Common myeloid progenitor, CD34-positive (primary cell): ENCODE results near the gene CASK.
A peak's percentile ranks its signal among the peaks of the same experiment; 100 is the strongest.

Experiments used
- CTCF ChIA-PET: fragments of 350-600 bp; sonication (Branson Sonifier 250); formaldehyde crosslinking; loops from one replicate; lab custom pipeline; 2021; ENCODE audit warnings: antibody characterized with exemption; lab: Charles Lee
- POLR2A ChIA-PET: fragments of 350-600 bp; sonication (Branson Sonifier 250); formaldehyde crosslinking; loops from one replicate; lab custom pipeline; 2021; ENCODE audit warnings: antibody characterized with exemption; lab: Charles Lee
- DNase-seq, 3 donors: peaks; one replicate each; pipeline versions ENCODE4 v3.0.0 to v3.0.0-alpha.2; 2013
- H3K27ac ChIP-seq, 2 experiments: 1 replicate in 1 of 2; 2 replicates in 1 of 2; pipeline ENCODE4 v1.7.0; 2013; ENCODE audit warnings: inconsistent platforms in 2 of 2, low read length in 2 of 2, mild to moderate bottlenecking in 2 of 2, low read depth in 1 of 2, moderate library complexity in 1 of 2; ENCODE audit not compliant: severe bottlenecking in 2 of 2, insufficient read depth in 1 of 2, poor library complexity in 1 of 2
- H3K27me3 ChIP-seq, 5 experiments: replicated peaks in 2 of 5; 1 replicate in 3 of 5; 2 replicates in 2 of 5; pipeline versions ENCODE4 v1.6.1 to v1.7.0; 2013; ENCODE audit warnings: low read length in 4 of 5, mild to moderate bottlenecking in 2 of 5, moderate library complexity in 2 of 5, inconsistent platforms in 1 of 5; ENCODE audit not compliant: insufficient read depth in 5 of 5, control insufficient read depth in 4 of 5
- H3K36me3 ChIP-seq, 4 experiments: 1 replicate in 2 of 4; 2 replicates in 2 of 4; pipeline versions ENCODE4 v1.6.1 to v1.7.0; 2013; ENCODE audit warnings: low read length in 3 of 4, control low read depth in 1 of 4, mild to moderate bottlenecking in 1 of 4; ENCODE audit not compliant: control insufficient read depth in 4 of 4, insufficient read depth in 4 of 4
- H3K4me1 ChIP-seq, 4 experiments: 1 replicate in 3 of 4; 2 replicates in 1 of 4; pipeline versions ENCODE4 v1.6.1 to v1.7.1; 2013; ENCODE audit warnings: low read length in 3 of 4, mild to moderate bottlenecking in 3 of 4, control low read depth in 1 of 4, inconsistent platforms in 1 of 4, moderate library complexity in 1 of 4; ENCODE audit not compliant: control insufficient read depth in 4 of 4, insufficient read depth in 4 of 4; ENCODE audit errors: control extremely low read depth in 1 of 4
- H3K4me3 ChIP-seq, 7 experiments: 1 replicate in 4 of 7; 2 replicates in 3 of 7; pipeline versions ENCODE4 v1.5.1 to v1.7.0; 2013; ENCODE audit warnings: mild to moderate bottlenecking in 7 of 7, low read length in 6 of 7, moderate library complexity in 6 of 7, inconsistent platforms in 2 of 7, low read depth in 2 of 7, control low read depth in 1 of 7; ENCODE audit not compliant: insufficient read depth in 4 of 7, control insufficient read depth in 1 of 7; ENCODE audit errors: extremely low read depth in 1 of 7
- H3K9me3 ChIP-seq, 5 experiments: 1 replicate in 4 of 5; 2 replicates in 1 of 5; pipeline versions ENCODE4 v1.6.1 to v1.7.1; 2013; ENCODE audit warnings: low read length in 4 of 5, mild to moderate bottlenecking in 2 of 5, inconsistent platforms in 1 of 5, low read depth in 1 of 5, moderate library complexity in 1 of 5; ENCODE audit not compliant: control insufficient read depth in 4 of 5, insufficient read depth in 2 of 5; ENCODE audit errors: control extremely low read depth in 1 of 5
- WGBS: methylation state at CpG from one replicate; pipeline ENCODE4 v1.1.5; 2013; ENCODE audit not compliant: insufficient coverage; 5-methylcytosine and 5-hydroxymethylcytosine counted together

CASK gene

DNA sequence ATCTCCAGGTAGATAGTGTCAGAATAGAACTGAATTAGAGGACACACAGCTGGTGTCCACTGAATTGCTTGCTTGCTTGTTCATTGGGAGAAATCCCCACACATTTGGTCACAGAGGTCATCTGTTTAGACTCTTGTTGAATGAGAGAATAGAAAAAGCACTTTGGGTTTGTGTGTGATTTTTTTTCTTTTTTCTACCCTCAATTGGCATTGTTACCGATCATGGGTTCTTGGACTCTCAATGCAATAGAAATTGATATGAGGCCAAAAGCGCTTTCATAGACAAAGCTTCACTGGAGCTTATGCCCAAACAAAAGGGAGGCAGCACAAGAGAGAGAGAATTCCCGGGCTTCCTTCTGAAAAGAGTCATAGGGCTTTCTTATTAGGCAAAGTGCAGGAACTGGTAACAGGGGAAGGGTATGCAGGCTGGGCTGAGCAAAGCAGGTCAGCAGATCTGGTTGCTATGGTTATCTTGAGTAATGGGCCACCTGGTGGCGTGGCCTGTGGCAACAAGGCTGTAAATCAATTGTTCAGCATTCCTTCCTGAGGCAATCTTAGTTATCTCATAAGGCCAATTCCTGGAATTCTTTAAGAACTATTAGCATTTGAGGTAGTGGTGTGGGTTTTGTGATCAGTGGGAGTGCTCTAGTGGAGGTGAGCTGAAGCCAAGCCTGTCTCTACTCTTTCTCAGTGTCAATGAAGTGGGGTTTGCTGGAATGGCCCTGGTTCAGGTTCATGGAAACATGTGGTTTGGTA is 204.7 kb downstream of the CASK start:
- no peak for DNase-seq
- peaks cover 0 to 4% (median 0%) of the 10 kb centered on the region in 5 experiments for H3K27me3 ChIP-seq
- H3K27ac ChIP-seq, result no peak overlapping the region
- no peaks in the 10 kb centered on the region for H3K36me3 ChIP-seq
- peaks cover 0 to 19% (median 12%) of the 10 kb centered on the region in 5 experiments for H3K9me3 ChIP-seq
- ChIA-PET CTCF (no interaction called here), POLR2A (no interaction called here)
- H3K4me1 ChIP-seq, result peaks cover 0 to 12% (median 5%) of the 10 kb centered on the region in 4 experiments
- no peak overlapping the region for H3K4me3 ChIP-seq
- WGBS, result 88% methylated on average over 4 of the region's 4 CpGs

DNA sequence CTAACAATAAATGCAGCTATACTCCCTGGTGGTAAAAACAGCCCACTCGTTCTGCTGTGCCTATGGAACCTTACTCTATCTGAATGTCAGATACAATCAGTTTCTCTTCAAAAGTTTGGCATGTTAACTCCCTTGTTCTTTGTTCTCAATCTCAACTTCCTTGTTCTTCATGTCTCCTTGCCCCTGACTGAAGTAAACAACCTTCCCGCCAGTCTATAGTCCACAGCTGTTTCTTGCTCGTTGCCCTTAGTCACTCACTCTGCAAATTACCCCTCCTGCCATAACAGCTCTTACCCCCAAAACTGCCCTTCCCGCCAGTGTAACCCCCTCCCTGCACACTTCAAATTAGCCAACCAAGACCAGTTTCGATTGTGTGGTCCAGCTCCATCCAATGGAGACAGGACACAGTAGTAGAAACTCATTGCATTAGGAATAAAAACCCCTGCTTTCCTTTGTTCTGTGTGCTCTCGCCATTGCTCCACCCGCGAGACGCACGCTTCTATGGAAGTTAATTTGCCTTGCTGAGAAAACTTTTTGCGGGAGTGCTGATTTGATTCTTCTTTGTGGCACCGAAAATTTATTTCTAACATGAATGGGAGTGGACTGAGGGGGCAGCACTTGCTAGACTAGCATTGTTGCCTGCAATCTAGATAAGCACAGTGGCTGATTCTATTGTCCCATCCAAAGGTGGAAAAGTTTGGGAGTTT is 206.4 kb downstream of the CASK start:
- Histone ChIP-seq H3K27ac (no peak overlapping the region), H3K9me3 (peaks cover 0 to 19% (median 12%) of the 10 kb centered on the region in 5 experiments), H3K4me3 (no peak overlapping the region), H3K27me3 (peaks cover 0 to 5% (median 0%) of the 10 kb centered on the region in 5 experiments), H3K36me3 (no peaks in the 10 kb centered on the region), H3K4me1 (peaks cover 0 to 8% (median 4%) of the 10 kb centered on the region in 4 experiments)
- ChIA-PET CTCF (interaction anchor here (1.2 kb wide), 1 partner anchor 11 kb away, joined by 3 read pairs; no protein-coding TSS in a partner anchor), POLR2A (no interaction called here)
- WGBS, result 85% methylated on average over 12 of the region's 12 CpGs
- peak in 1 of 3 donors; percentile 24 for DNase-seq

DNA sequence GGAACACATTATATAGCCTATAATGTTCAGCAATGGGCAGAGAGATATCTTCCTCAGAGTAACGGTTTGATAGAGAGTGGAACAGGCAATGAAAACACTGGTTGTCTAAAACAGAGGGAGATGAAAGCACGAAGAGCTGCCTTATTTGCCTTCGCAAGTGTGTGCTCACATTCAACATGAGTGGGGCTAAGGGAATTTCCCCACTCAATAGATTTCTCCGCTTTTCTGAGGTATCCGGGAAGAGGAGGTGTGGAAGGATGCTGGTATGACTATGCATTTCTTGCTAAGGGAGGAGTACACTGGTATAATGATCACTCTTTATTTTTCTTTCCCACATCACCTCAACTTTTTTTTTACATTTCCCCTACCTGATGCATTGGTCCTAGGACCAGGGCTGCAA is 207.1 kb downstream of the CASK start:
- H3K4me3 ChIP-seq, result no peak overlapping the region
- H3K27ac ChIP-seq, result no peak overlapping the region
- no peaks in the 10 kb centered on the region for H3K36me3 ChIP-seq
- peaks cover 0 to 8% (median 4%) of the 10 kb centered on the region in 4 experiments for H3K4me1 ChIP-seq
- ChIA-PET CTCF (interaction anchor here (1.2 kb wide), 1 partner anchor 10 kb away, joined by 3 read pairs; no protein-coding TSS in a partner anchor), POLR2A (no interaction called here)
- WGBS, result 100% methylated on average over 1 of the region's 5 CpGs
- H3K9me3 ChIP-seq, result peaks cover 0 to 19% (median 12%) of the 10 kb centered on the region in 5 experiments
- no peak for DNase-seq
- peaks cover 0 to 12% (median 0%) of the 10 kb centered on the region in 5 experiments for H3K27me3 ChIP-seq

DNA sequence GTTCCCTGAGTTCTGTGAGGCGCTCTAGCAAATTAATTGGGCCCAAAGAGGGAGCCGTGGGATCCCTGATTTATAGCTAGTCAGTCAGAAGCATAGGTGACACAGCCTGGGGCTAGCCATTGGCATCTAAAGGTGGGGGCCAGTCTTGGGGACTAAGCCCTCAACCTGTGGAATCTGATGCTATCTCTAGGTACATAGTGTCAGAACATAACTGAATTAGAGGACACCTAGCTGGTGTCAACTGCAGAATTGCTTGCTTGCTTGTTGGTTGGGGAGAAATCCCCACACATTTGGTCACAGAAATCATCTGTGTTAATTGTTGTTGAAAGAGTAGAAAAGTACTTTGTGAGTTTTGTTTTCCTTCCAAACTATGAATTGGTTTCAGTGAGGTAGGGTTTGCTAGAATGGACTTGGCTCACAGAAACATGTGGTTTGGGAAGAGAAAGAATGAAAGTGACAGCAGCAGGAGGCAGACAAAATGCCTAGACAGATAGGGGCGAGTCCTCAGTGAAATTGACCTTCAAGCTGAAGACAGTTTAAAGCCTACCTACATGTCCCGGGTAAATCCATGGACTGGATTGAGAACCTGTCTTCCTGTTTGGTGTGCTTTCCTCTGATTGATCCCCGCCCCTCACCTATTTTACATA is 212.2 kb downstream of the CASK start:
- H3K4me3 ChIP-seq, result no peak overlapping the region
- DNase-seq, result no peak
- WGBS, result 81% methylated on average over 5 of the region's 5 CpGs
- no peaks in the 10 kb centered on the region for H3K36me3 ChIP-seq
- POLR2A ChIA-PET, result interaction anchor here (0.7 kb wide), 1 partner anchor 81 kb away, joined by 3 read pairs; no protein-coding TSS in a partner anchor
- H3K9me3 ChIP-seq, result no peaks in the 10 kb centered on the region
- peaks cover 0 to 12% (median 0%) of the 10 kb centered on the region in 5 experiments for H3K27me3 ChIP-seq
- peaks cover 0 to 15% (median 8%) of the 10 kb centered on the region in 4 experiments for H3K4me1 ChIP-seq
- no peak overlapping the region for H3K27ac ChIP-seq
- CTCF ChIA-PET, result interaction anchor here (1.4 kb wide), 1 partner anchor 23 kb away, joined by 3 read pairs; the partner anchor contains the start of gene GPR34

DNA sequence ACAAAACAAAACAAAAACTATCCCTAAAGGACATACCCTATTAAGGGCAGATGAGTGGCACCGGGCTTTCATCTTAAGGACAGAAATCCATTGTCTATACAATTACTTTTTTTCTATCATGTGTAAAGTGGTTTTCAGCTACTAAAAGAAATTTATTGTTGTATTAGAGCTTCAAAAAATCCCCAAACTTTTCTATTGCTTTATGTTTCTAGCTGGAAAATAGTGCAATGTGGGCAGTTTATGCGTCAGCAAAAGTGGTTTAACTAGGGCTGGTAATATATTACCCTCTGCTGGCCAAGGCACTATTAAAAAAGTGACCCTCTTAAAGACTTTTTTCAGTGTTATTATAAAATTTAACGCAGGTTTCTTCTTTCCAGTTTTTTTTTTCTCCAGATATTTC is 214.9 kb downstream of the CASK start:
- no peaks in the 10 kb centered on the region for H3K36me3 ChIP-seq
- peaks cover 10 to 36% (median 23%) of the 10 kb centered on the region in 4 experiments for H3K4me1 ChIP-seq
- H3K4me3 ChIP-seq, result no peak overlapping the region
- no peak overlapping the region for H3K27ac ChIP-seq
- ChIA-PET CTCF (no interaction called here), POLR2A (no interaction called here)
- H3K9me3 ChIP-seq, result no peaks in the 10 kb centered on the region
- WGBS, result 60% methylated on average over 1 of the region's 3 CpGs
- DNase-seq, result peak in 1 of 3 donors; percentile 15
- peaks cover 0 to 12% (median 0%) of the 10 kb centered on the region in 5 experiments for H3K27me3 ChIP-seq

DNA sequence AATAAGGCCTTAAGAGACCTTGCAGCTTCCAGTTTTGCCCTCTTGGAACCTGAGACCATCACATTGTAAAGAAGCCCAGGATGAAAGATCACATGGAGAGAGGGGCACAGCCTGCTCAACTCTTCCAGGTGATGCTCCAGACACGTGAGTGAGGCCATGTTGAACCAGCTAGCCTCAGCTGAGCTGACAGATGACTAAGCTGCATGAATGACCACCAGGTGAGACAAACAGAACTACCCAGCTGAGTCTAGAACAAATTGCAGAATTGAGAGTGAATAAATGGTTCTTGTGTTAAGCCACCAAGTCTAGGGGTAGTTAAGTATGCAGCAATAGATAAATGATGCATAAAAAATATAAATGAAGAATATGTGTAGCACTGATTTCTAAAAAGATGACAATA is 216.1 kb downstream of the CASK start:
- POLR2A ChIA-PET, result no interaction called here

More for the DNA sequence above, 216.1 kb downstream of the CASK start:
- no peak for DNase-seq
- H3K27ac ChIP-seq, result no peak overlapping the region
- H3K36me3 ChIP-seq, result no peaks in the 10 kb centered on the region
- H3K27me3 ChIP-seq, result peaks cover 0 to 12% (median 0%) of the 10 kb centered on the region in 5 experiments
- no peak overlapping the region for H3K4me3 ChIP-seq
- no peaks in the 10 kb centered on the region for H3K9me3 ChIP-seq
- 60% methylated on average over 1 of the region's 1 CpG for WGBS
- CTCF ChIA-PET, result interaction anchor here (1.0 to 1.7 kb wide), 2 partner anchors 9 to 101 kb away, joined by 3 read pairs; no protein-coding TSS in a partner anchor
- H3K4me1 ChIP-seq, result peaks cover 10 to 37% (median 23%) of the 10 kb centered on the region in 4 experiments
